ENCODE measurements around the gene MTFP1.

The MTFP1 gene

DNA sequence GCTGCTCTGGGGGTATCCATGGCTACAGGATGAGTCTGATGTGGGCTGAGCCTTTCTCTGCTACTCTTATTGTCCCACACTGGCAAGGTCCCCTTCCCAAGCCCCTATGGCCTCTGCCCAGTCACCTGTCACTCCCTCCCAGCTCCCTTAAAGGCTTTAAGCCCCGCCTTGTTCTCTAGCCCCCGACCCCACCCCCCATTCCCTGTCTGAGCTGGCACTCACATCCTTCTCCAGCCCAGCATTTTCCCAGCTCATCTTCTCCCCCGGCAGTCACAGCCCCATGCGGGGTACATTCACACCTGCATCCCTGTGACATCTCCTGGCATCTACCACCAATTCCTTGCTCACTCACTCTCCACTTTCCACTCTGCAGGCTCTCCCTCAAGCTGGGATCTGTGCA is 4.3 kb downstream of the MTFP1 start:
- no peak overlapping the region for H3K4me3 ChIP-seq (ENCODE audit: low read depth, low read length)
- TF ChIP-seq, protein P1, sequence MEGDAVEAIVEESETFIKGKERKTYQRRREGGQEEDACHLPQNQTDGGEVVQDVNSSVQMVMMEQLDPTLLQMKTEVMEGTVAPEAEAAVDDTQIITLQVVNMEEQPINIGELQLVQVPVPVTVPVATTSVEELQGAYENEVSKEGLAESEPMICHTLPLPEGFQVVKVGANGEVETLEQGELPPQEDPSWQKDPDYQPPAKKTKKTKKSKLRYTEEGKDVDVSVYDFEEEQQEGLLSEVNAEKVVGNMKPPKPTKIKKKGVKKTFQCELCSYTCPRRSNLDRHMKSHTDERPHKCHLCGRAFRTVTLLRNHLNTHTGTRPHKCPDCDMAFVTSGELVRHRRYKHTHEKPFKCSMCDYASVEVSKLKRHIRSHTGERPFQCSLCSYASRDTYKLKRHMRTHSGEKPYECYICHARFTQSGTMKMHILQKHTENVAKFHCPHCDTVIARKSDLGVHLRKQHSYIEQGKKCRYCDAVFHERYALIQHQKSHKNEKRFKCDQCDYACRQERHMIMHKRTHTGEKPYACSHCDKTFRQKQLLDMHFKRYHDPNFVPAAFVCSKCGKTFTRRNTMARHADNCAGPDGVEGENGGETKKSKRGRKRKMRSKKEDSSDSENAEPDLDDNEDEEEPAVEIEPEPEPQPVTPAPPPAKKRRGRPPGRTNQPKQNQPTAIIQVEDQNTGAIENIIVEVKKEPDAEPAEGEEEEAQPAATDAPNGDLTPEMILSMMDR (IDR thresholded peaks at IDR 0.05; ENCODE audit: low read depth, low read length) = no peak

DNA sequence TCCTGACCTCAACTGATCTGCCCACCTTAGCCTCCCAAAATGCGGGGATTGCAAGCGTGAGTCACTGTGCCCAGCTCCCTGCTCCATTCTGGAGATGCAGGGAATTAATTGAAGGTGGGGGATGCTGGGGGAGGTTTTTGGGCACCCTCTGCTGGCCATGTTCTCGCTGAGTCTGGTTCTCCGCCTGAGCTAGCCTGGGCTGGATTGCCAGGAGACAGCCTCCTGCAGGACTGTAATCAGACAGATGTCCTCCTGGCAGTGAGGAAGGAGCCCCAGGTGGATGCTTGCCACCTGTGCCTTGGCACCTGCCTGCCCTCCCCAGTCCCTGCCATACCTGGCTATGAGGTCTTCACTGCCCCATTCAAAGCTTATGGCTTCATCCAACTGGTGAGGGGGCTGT is 5.4 kb downstream of the MTFP1 start:
- TF ChIP-seq, protein P1 (IDR thresholded peaks at IDR 0.05; ENCODE audit: low read depth, low read length) = no peak
- H3K4me3 ChIP-seq (ENCODE audit: low read depth, low read length) = no peak overlapping the region

DNA sequence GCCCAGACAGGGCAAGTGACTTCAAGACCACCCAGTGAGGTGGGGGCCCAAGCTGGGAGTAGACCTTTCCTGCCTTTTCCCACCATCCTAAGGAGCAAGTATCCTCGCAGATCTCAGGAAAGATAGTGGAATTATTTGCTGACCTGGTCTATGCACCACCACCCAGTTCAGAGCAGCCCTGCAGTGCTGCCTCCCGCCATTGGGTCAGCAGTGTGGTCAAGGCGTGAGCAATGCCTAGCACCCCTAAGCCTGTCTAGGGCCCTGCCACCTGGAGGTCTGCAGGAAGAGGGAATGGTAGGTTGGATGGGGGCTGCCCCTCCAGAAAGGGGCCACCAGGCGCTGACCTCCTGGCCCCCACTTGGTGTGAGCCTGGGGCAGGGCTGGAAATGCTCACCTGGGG is 6.5 kb downstream of the MTFP1 start:
- H3K4me3 ChIP-seq (ENCODE audit: low read depth, low read length) = no peak overlapping the region
- TF ChIP-seq, protein P1 (IDR thresholded peaks at IDR 0.05; ENCODE audit: low read depth, low read length) = no peak

DNA sequence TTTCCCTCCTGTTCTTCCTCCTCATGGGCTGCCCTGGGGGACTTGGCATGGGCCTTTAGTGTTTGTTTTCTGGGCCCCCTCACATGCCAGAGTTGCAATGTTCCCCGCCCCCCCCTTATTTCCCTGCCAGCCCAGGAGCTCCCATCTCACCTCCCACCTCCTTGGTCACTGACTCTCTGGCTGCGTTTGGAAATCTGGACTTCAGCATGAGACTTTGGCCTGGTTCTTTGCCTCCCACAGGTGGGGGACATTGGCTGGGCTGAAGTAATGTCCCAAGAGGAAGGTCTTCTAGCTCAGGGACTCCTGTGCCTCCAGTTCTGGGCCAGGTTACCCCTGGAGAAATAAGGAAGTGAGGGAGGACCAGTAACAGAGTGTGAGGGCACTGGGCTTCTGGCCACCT is 7.0 kb downstream of the MTFP1 start:
- TF ChIP-seq, protein P1 (IDR thresholded peaks at IDR 0.05; ENCODE audit: low read depth, low read length) = no peak
- H3K4me3 ChIP-seq (ENCODE audit: low read depth, low read length) = no peak overlapping the region

DNA sequence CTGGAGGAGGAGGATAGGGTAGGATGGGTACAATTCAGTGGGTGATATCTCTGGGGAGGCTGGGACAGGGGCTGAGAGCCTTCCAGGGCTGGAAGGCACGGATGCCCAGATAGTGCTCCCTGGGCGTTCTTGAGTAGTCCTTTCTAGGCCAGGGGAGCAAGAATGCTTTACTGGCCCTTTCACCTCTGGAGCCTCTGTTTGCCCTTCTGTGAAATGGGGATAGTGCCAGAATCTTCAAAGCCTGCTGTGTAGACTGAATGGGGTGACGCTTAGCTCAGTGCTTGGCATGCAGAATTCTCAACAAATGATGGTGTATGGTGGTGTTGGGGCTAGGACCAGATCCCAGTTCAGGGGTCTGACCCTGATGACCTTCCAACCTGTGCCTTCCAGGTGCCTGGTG is 7.7 kb downstream of the MTFP1 start:
- TF ChIP-seq, protein P1 (IDR thresholded peaks at IDR 0.05; ENCODE audit: low read depth, low read length) = no peak
- no peak overlapping the region for H3K4me3 ChIP-seq (ENCODE audit: low read depth, low read length)

DNA sequence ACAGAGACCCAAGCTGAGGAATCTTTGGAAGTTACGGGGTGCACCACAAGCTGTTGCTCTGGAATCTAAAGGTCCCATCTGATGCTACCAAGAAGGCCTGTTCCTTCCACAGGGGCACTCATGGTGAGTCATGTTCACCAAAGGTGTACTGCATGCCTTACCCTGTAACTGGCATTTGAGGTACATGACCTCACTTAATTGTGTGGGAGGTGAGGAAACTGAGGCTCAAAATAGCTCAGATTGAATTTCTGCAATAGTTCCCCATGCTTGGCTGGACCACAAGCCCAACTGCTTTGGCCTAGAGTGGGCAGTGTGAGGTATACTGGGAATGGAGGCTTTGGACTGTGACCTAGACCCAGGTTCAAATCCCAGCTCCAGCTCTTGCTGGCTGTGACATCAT is 8.2 kb downstream of the MTFP1 start:
- TF ChIP-seq, protein P1 (IDR thresholded peaks at IDR 0.05; ENCODE audit: low read depth, low read length) = no peak
- no peak overlapping the region for H3K4me3 ChIP-seq (ENCODE audit: low read depth, low read length)

DNA sequence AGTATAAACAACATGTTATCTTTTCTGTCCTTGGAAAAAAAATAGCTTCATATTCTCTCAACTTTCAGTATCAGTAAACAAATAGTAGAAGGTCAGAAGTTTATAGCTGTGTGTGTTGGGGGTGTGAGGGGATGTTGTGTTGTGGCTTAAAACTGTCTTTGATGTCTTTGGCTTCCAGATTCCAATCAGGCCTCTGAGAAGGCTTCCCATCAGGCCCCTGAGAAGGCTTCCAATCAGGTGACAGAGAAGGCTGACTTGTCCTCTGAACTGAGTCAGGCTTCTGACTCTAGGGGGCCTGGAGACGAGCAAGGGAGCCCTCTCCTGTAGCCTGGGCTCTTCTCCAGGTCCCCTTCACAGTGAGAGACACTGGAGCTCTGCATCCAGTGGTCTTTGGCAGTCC is 9.3 kb downstream of the MTFP1 start:
- TF ChIP-seq, protein P1 (IDR thresholded peaks at IDR 0.05; ENCODE audit: low read depth, low read length) = no peak
- H3K4me3 ChIP-seq (ENCODE audit: low read depth, low read length) = no peak overlapping the region

All from WI38 (cell line).